Eye (tissue), 1 donor: ENCODE measurements around the gene UGT1A4.
A peak's percentile ranks its signal among the peaks of the same experiment; 100 is the strongest.

Source experiments
- DNase-seq: peaks from one replicate; pipeline ENCODE4 v3.0.0-alpha.2; 2015

UGT1A4 gene

DNA sequence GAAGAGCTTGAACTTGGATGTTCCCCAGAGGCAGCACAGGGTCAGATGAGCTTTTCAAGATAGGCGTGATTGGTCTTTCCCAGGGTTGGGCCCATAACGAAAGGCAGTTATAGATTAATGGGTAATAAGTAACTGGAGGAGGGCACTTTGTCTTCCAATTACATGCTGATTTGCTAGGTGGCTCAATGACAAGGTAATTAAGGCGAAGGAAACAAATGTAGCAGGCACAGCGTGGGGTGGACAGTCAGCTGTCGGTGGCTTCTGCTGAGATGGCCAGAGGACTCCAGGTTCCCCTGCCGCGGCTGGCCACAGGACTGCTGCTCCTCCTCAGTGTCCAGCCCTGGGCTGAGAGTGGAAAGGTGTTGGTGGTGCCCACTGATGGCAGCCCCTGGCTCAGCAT, at the start of gene UGT1A4:
Gene UGT1A4 (plus strand): TSS at position 185 of the 400 bp plus-strand sequence. CDS start 85 bp downstream, at position 270.
- no peak for DNase-seq

DNA sequence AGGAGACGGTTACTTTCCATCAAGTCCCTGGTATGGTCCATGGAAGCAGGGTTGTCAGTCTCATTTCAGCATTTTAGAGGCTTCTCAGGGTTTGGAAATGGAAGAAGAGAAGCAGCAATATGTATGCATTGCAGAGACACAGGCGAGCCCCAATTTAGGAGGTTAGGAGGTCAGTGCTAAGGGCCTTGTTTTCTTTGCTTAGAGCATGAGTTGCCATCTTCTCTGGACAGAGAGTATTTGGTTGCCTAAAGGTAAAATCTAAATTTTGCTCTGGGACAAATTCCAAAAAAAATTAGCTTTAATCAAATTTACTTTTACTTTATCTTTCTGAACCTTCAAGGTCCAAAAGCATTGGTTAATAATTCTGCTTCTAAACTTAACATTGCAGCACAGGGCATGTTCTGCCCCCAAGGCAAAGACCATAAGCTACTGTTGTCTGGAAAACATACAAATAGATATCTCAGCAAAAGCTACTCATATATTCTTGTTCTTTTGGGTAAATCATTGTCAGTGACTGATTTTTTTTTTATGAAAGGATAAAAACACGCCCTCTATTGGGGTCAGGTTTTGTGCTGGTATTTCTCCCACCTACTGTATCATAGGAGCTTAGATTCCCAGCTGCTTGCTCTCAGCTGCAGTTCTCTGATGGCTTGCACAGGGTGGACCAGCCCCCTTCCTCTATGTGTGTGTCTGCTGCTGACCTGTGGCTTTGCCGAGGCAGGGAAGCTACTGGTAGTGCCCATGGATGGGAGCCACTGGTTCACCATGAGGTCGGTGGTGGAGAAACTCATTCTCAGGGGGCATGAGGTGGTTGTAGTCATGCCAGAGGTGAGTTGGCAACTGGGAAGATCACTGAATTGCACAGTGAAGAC, 47.0 kb upstream of the UGT1A4 start, which contains the start of gene UGT1A9:
Gene UGT1A9 (plus strand): TSS at position 609 of the 872 bp plus-strand sequence. CDS start 37 bp downstream, at position 646.
- no peak for DNase-seq

DNA sequence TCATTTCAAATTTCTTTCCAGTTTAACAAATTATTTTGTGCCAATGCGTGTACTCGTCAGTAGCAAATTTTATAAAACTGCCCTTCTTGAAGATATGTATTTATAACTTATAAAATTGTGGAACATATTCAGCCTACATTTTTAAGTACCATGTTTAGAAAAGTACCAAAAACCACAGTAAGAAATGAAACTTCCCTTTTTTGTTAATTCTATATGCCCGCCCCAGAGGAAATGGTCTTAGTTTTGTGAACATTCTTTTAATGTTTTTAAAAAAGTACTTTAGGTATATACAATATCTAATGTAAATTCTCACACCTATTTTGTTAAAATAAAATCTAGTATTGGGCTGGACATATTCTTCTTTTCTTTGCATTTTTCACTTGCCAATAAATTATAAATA, 45.6 kb upstream of the UGT1A4 start:
- DNase-seq, result no peak

DNA sequence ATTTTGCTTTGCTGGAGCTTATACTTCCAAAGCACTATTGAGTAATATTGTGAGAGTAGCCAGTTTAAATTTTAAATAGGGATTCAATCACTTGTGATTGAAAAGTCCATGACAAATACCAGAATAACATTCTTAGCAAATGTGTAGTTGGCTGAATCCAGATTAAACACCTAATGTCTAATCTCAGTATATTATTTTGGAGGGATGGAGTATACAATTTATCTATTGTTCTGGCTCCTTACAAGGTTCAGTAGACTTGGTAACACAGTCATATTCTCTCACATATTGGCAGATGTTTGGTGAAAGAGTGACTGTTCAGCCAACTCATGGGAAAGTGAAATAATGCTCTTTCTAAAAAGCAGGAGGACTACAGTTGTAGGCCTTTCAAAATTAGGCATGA, 44.6 kb upstream of the UGT1A4 start:
- no peak for DNase-seq

GRCh38 chr2:233674314-233674713, 44.2 kb upstream of the UGT1A4 start:
- no peak for DNase-seq

DNA sequence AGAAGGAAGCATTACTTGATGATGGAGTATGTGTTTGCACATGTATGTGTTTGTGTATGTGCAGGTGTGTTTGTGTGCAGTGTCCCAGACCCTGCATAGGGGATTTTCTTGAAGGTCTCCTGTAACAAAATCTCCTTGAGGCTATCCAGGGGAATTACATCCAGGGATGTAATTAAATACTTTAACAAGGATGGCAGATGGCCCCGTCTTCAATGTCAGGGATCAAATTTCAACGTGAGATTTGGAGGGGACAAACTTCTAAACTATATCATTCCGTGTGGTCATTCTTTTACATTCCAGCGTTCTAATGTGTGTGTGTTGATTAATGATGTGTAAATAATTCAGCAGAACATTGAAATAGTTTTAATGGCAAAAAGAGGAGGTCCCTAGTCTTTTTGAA, 43.5 kb upstream of the UGT1A4 start:
- no peak for DNase-seq

DNA sequence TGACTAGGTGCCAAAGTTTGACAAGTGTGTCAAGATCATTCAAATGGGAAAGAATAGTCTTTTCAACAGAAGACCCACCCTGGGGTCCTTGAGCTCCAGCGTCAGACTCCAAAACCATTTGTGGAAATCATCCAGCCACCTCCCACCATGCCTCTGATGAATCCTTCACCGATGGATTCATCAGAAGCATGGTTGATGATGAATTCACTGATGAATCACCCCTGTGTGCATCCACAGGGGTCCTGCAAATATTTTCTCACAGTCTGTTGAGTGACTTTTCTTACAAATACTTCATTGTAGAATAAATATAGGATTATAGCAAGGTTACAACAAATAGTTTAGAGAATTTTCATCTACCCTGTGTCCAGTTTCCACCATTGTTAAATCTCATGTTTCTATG, 42.5 kb upstream of the UGT1A4 start:
- DNase-seq, result no peak

DNA sequence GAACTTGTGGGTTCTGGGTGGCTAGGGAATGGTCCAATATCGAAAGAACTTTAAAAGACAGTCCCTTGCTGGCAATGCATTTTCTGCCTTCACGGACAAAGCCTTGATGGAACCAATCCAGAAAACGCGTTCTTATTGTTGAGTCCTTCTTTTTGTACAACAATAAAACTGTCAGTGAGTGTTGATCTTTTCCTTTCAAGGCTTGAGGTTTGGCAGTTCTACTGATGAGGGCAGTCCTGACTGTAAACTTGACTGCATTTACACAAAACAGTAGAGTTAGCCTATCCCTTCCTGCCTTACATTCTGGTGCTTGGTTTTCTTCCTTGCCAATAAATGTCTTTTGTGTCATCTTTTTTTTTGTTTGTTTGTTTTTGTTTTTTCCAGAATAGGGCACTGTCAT, 39.3 kb upstream of the UGT1A4 start:
- no peak for DNase-seq

DNA sequence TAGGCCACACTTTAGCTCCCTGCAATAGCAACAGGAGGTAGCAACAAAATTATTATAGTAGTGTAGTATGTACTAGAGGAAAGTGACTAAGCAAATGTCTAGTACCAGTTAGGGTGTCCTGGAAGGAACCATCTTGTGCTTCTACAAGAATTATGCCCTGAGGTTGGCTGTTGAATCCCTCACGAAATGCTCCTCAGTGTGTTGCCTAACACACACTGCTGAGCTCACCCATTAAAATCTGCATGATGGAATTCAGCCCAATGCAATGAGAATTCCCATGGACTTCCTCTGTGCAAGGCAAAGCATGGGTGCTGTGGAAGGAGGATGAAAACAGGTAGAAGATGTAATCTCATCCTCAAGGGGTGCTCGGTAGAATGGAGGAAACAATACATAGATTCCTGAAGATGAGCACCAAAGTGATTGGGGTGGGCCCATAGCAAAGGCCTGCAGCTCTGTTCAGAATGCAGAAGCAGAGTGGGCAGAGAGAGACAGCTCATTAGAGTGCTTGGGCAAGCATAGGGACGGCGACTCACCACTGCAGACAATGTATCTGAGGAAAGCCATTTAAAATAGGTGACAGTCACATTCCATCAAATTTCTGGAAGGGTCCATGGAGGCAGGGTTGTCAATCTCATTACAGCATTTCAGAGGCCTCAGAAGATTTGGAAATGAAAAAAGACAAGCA, 38.0 kb upstream of the UGT1A4 start:
- DNase-seq, result no peak

- DNase-seq, result no peak
Measured at GRCh38 chr2:233681521-233682099, 36.9 kb upstream of the UGT1A4 start, which contains the start of gene UGT1A7. Gene UGT1A7 (plus strand): TSS chr2:233681901. CDS start chr2:233681938, 37 bp downstream.

DNA sequence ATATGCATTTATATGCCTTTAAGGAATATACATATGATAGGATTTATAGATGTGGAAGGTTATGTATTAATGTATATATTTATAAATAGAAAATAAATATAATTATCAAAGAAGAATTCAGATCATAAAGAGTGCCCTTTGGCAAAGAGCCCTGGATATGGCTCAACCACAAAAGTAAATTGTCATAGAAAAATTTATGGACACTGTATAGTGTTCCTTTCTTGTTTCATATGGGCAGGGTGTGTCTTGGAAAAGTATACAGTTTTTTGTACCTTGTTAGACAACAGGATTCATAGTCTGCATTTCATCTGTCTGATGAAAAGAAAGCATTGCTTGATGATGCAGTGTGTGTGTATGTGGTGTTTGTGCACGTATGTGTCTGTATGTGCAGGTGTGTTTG, 33.9 kb upstream of the UGT1A4 start:
- no peak for DNase-seq

GRCh38 chr2:233686928-233687327, 31.6 kb upstream of the UGT1A4 start:
- DNase-seq, result no peak

GRCh38 chr2:233688341-233688740, 30.2 kb upstream of the UGT1A4 start:
- DNase-seq, result no peak

- DNase-seq, result no peak
Measured at GRCh38 chr2:233689031-233689430, 29.5 kb upstream of the UGT1A4 start.

DNA sequence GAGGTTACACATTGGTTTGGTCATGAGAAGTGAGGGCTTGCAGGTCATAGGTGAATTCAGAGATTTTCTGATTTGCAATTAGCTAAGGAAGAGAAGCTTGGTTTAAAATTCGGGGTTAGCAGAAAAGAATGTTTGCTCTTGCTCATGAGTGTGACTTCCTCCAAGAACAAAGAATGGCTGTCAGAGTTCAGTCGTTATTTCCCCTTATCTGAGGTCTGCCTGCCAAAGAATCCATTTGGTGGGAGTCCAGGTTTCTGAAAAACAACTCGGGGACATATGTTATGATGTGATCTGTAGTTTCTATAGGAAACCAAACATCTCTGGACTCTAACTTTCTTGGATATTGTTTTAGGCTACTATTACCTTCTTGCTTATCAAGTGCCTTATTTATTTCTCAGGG, 29.0 kb upstream of the UGT1A4 start:
- no peak for DNase-seq

DNA sequence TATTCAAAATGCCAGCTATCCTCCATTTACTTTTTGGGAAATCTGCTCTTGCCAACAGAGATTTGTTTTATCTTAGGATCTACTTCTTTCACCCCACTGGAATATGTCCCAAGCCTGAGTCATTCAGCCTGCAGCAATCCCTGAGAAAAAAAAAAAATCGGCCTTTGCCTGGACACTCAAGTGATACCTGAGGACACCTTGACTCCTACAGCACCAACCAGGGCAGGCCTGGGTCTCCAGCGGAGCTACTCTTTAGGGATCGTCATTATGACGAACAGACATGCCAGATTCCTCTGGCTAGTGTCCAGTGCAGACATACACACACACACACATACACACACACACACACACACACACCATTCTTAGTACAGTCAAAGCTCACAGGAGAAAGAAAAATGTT, 28.1 kb upstream of the UGT1A4 start:
- DNase-seq, result no peak

DNA sequence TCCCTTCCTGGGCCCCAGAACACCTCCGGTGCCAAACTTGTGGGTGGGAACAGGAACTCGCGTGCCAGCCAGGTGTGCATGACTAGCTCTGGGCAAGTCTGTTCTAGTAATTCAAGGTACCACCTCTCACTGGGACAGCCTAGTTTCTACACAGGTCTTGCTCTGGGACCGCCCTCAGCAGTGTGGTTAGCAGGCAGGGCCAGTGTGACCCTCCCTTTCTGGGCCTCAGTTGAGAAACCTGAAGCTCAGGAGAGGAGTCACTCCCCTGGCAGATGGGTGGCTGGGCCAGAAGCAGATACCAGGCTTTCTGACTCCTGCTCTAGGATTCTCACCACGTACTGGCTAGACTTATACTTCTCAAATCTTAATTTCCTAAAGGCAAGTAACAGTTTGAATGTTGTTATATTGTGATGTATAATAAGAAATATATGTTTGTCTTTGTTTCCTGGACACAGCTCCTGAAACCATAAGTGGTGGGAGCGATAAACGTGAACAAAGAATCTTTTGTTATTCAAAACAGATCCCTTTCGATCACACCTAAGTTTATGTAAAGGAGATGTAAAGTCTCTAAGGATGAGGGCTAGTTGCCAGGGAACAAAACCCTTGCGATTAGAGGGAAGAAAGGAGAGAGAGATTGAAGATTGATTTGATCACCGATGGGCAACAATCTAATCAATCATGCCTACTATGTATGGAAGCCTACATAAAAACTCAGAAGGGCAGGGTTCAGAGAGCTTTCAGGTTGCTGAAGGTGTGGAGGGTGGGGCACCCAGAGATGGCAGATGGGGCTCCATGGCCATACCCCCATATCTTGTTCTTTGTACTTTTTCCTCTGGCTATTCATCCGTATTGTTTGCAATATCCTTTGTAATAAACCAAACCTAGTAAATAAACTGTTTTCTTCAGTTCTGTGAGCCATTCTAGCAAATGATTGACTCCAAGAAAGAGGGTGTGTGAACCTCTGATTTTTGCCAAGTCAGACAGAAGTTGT, 26.8 kb upstream of the UGT1A4 start:
- no peak for DNase-seq

DNA sequence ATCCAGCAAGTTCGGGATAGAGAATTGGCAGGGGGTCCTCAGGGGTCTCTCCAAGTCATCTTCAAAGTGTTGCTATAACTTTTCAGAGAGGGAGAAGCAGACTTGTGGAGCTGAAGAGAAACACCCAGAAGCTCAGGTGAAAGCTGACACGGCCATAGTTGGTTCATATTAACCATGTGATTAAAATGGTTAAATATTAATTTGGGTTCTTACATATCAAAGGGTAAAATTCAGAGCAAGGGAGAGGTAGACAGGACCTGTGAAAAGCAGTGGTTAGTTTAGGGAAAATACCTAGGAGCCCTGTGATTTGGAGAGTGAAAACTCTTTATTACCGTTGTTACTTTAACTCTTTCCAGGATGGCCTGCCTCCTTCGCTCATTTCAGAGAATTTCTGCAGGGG, 25.9 kb upstream of the UGT1A4 start, which contains the start of gene UGT1A6:
Gene UGT1A6 (plus strand): TSS at position 243 of the 400 bp plus-strand sequence. CDS start 115 bp downstream, at position 358.
- no peak for DNase-seq

DNA sequence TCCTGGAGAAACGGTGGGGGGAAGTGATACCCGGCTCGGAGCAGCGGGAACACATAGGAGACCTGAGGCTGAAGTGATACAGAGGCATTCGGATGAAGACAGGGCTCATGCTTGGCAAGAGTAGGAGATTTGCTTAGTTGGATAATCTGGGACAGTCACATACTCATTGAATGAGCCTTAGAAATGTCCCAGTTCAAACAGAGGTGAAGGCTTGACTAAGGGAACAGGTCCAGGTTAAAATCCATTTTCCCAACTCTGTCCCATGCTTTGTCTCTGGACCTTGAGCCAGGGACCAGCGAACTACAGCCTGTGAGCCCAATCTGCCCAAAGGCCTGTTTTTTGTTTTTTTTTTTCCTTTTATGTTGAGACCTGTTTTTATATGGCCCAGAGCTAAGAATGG, 24.6 kb upstream of the UGT1A4 start:
- no peak for DNase-seq

DNA sequence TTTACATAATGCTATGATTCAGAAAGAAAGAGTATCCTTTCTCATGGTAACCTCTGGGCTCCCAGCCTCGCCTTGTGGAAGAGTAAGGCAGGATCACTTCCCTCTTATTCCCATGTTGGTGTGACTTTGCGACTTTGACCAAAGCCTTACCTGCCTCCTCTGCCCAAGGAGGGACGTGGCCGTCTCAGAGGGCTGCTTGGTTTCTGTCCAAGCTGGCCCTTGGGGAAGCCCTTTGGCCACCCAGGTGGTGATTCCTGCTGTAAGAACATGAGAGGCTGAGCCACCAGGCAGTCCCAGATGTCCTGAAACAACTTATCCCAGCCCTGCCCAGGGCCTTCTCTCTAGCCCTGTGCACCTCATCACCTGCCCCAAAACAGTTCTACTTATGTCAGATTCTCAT, 19.8 kb upstream of the UGT1A4 start:
- no peak for DNase-seq

- DNase-seq, result peak; percentile 3
Measured at GRCh38 chr2:233699424-233700027, 19.0 kb upstream of the UGT1A4 start.
